Prostate gland (tissue), 2 donors: ENCODE results near the gene TNFSF10.

ENCODE experiments used
- CTCF ChIP-seq, 4 experiments: fragments of 200-600 bp in 2 of 4; fragments of 450-650 bp in 2 of 4; sonication (generic) in 2 of 4; IDR thresholded peaks; 1 replicate in 3 of 4; 2 replicates in 1 of 4; pipeline ENCODE4 v1.5.1; 2016 to 2019; ENCODE audit warnings: antibody characterized with exemption in 4 of 4, mild to moderate bottlenecking in 2 of 4, moderate library complexity in 2 of 4
- POLR2A ChIP-seq: fragments of 450-650 bp; IDR thresholded peaks from one replicate; pipeline ENCODE4 v1.6.1; 2016; ENCODE audit warnings: antibody characterized with exemption, mild to moderate bottlenecking
- POLR2AphosphoS5 ChIP-seq: sonication (generic); formaldehyde crosslinking; IDR thresholded peaks from one replicate; pipeline ENCODE4 v1.6.1; 2017; ENCODE audit warnings: antibody characterized with exemption

GRCh38 chr3:172530101-172530561 is 6.9 kb upstream of the TNFSF10 start:
- TF ChIP-seq POLR2AphosphoS5 (no peak), CTCF (IDR thresholded peaks at IDR 0.05) (no peak), POLR2A (no peak)
